OCI-LY3 (cell line): ENCODE measurements around the gene CLCN2.

Experiments used
- EZH2phosphoT487 ChIP-seq: fragments of 200-600 bp; shearing (Covaris generic); IDR thresholded peaks from 2 replicates; pipeline ENCODE4 v1.6.1; 2018; ENCODE audit warnings: antibody characterized with exemption, mixed run types, low read depth
- TF ChIP-seq, protein P1 (sequence below): fragments of 200-600, 300-600 bp; sonication (generic); IDR thresholded peaks from 2 replicates; pipeline ENCODE4 v1.5.1; 2014; ENCODE audit warnings: antibody characterized with exemption, low read length, low read depth

DNA sequence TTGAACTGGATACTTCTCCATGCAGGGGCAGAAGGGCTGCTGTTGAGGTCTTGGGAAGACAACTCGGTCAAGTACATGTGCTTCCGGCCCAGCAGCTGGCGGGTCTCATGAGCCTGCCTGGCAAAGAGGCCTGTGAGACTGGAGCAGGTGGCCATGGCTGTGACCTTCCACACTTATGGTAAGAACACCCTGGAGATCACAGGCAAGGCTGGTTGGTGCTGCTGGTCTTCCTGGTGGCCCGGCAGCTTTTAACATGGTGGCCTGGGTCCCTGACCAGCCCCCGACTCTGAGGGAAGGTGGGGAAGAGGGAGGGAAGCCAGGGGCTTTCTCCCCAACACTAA lies 33.9 kb upstream of the CLCN2 start:
- TF ChIP-seq, protein P1, sequence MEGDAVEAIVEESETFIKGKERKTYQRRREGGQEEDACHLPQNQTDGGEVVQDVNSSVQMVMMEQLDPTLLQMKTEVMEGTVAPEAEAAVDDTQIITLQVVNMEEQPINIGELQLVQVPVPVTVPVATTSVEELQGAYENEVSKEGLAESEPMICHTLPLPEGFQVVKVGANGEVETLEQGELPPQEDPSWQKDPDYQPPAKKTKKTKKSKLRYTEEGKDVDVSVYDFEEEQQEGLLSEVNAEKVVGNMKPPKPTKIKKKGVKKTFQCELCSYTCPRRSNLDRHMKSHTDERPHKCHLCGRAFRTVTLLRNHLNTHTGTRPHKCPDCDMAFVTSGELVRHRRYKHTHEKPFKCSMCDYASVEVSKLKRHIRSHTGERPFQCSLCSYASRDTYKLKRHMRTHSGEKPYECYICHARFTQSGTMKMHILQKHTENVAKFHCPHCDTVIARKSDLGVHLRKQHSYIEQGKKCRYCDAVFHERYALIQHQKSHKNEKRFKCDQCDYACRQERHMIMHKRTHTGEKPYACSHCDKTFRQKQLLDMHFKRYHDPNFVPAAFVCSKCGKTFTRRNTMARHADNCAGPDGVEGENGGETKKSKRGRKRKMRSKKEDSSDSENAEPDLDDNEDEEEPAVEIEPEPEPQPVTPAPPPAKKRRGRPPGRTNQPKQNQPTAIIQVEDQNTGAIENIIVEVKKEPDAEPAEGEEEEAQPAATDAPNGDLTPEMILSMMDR, result no peak
- TF ChIP-seq EZH2phosphoT487, result no peak
